PC-3 (cell line): ENCODE results near the gene FOXD3.

Source experiments
- EZH2 ChIP-seq: fragments of 300-600 bp; sonication (generic); IDR thresholded peaks from one replicate; pipeline ENCODE4 v1.6.1; 2017; ENCODE audit warnings: antibody characterized with exemption, mild to moderate bottlenecking, low read length; ENCODE audit not compliant: unreplicated experiment
- EZH2phosphoT487 ChIP-seq: fragments of 300-600 bp; sonication (generic); IDR thresholded peaks from 2 replicates; pipeline ENCODE4 v1.6.1; 2018; ENCODE audit warnings: mild to moderate bottlenecking, antibody characterized with exemption, low read length, borderline replicate concordance
- TF ChIP-seq, protein P1 (sequence below): fragments of 300-600 bp; sonication (generic); conservative IDR thresholded peaks from 2 replicates; pipeline ENCODE4 v1.5.1; 2017; ENCODE audit warnings: antibody characterized with exemption, low read depth, mild to moderate bottlenecking, low read length

DNA sequence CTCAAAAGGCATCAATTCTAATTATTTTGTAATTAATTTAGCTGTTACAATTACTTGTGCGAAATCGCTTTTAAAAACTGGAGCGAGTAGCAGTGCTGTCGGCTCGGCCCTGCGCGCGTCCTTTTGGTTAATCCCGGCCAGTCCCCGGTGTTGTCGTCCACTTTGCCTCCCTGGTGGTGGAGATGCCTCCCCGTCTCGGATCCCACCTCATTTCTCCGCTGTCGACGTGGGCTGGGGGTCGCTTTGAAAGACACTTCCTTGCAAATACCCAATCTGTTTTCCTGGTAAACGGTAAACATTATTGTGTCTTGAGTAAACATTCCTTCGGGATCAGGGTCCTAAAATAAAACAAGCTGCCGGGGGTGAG lies 3.7 kb downstream of the FOXD3 start:
- TF ChIP-seq, protein P1, sequence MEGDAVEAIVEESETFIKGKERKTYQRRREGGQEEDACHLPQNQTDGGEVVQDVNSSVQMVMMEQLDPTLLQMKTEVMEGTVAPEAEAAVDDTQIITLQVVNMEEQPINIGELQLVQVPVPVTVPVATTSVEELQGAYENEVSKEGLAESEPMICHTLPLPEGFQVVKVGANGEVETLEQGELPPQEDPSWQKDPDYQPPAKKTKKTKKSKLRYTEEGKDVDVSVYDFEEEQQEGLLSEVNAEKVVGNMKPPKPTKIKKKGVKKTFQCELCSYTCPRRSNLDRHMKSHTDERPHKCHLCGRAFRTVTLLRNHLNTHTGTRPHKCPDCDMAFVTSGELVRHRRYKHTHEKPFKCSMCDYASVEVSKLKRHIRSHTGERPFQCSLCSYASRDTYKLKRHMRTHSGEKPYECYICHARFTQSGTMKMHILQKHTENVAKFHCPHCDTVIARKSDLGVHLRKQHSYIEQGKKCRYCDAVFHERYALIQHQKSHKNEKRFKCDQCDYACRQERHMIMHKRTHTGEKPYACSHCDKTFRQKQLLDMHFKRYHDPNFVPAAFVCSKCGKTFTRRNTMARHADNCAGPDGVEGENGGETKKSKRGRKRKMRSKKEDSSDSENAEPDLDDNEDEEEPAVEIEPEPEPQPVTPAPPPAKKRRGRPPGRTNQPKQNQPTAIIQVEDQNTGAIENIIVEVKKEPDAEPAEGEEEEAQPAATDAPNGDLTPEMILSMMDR, result no peak
- TF ChIP-seq EZH2phosphoT487 (no peak), EZH2 (no peak)
